NCI-H2171 treated with DMSO at 0.1 percent for 48 hours (cell line): Measurements from ENCODE around the gene CNTNAP3B.
"Not testable (repeated sequence)": the region's sequence is repeated elsewhere in the genome, so short reads cannot be mapped to it uniquely, and the experiment has no call there.

Experiments
- DNase-seq: peaks from one replicate; lab custom pipeline; 2025; lab: John Stamatoyannopoulos, UW

Gene CNTNAP3B

DNA sequence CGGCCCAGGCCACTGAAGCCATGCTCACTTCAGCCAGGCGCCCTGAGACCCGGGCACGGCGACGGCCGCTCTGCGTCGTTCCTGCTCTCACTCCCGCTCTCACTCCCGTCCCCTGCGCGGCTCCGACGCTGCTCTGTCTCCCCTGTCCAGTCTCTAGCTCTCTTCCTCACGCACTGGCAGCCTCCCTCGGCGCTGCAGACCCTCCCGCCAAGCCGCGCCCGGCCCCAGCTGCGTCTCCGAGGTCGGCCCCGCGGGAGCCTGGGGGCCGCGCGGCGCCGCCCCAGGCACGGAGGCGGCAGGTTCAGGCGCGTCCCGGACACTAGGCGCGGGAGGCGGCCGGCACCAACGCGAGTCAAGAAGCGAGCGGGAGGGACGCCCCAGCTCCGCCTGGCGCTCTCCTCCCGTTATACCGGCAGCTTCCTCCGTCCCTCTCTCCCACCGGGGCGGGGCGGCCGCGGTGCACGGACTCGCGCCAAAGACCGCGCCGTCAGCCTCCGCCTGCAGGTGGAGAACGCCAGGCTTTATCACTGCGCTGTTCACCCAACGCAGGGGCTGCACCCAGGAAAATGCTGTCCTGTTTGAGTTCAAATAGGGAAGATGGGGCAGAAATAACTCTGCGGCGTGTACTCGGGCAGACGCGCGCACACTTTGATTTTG is at the start of gene CNTNAP3B:
Gene CNTNAP3B, minus strand, starts transcription at position 354 of the 657 bp plus-strand sequence. Its CDS starts 332 bp downstream, at position 22.
- not testable (repeated sequence) for DNase-seq

DNA sequence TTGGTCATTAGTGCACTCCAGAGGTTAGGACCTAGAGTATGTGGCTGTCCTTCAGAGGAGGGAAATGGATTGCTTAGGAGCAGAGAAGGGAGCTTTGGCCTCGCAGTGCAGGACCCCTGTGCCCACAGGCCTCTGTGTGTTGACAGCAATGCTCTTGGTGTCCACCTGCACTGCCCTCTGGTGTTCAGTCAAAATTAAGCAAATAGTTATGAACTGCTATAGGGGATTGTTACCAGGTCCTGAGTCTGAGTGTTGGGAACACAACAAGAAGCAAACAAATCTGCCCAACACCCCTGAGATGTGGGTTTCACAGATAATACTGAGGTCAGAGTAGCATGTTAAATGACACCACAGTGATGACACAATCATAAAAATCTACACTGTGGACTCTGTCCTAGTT is 31.1 kb upstream of the CNTNAP3B start:
- DNase-seq: not testable (repeated sequence)

DNA sequence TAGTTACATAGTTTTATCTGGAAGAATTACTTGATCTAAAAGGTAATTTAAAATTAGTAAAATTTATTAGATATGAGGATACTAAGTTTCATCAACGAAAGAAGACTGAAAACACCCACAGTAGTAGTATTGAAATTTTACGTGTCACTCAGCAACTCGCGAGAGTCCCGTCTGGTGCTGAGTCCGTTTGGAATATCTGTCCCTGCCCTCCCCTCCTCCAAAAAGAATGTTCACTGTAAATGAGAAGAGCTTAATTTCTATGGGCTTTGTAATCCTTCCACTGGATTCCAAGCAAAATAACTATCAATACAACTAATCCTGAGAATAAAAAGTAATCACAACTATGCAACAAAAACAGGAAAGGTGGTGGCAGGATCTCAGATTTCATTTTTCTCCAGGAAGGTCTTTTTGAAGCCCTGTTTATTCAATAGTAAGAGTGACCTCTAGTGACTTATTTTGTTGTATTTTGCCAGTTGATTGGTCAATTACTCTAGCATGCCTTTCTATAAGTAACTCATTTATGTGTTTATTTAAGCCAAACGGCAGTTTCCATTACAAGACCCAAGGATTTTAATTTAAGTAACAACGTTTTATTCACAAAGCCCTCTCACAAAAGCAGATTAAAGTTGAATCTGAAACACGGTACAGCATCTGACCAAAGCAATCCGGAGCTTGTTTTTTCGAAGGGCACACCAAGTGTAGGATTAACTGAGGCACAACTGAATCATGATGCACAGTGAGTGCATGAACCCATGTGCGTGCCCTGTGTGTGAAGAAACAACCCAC is 2.0 kb downstream of the CNTNAP3B start:
- not testable (repeated sequence) for DNase-seq

- DNase-seq: not testable (repeated sequence)
Measured at GRCh38 chr9:42121007-42121406, 8.2 kb downstream of the CNTNAP3B start.

GRCh38 chr9:42095929-42096328 is 33.3 kb downstream of the CNTNAP3B start:
- not testable (repeated sequence) for DNase-seq

GRCh38 chr9:42084559-42084952 is 44.7 kb downstream of the CNTNAP3B start:
- not testable (repeated sequence) for DNase-seq

- not testable (repeated sequence) for DNase-seq
Measured at GRCh38 chr9:42083877-42084558, 45.2 kb downstream of the CNTNAP3B start.

DNA sequence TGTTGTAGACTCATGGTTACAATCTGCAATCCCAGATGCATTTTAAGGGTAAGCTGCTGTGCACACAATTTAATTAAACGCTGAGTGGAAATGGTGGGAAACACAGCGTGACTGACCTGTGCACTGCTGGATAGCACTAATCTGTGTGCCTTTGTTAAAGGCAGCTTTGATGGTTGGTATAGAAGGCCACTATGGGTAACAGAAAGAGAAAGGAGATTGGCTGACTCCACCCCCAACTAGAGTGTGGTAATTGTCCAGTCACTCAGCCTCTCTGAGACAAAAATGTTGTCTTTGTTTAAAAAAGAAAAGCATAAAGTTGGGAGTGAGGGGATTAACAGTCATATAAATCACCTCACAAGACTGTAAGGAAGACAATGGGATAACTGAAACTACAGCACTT is 48.9 kb downstream of the CNTNAP3B start:
- not testable (repeated sequence) for DNase-seq

- DNase-seq: not testable (repeated sequence)
Measured at GRCh38 chr9:42074868-42075267, 54.4 kb downstream of the CNTNAP3B start.

GRCh38 chr9:42071026-42071425 is 58.2 kb downstream of the CNTNAP3B start:
- not testable (repeated sequence) for DNase-seq

- not testable (repeated sequence) for DNase-seq
Measured at GRCh38 chr9:42070035-42070799, 59.0 kb downstream of the CNTNAP3B start.

GRCh38 chr9:42053874-42054273 is 75.4 kb downstream of the CNTNAP3B start:
- not testable (repeated sequence) for DNase-seq

GRCh38 chr9:42050701-42051100 is 78.5 kb downstream of the CNTNAP3B start:
- not testable (repeated sequence) for DNase-seq

DNA sequence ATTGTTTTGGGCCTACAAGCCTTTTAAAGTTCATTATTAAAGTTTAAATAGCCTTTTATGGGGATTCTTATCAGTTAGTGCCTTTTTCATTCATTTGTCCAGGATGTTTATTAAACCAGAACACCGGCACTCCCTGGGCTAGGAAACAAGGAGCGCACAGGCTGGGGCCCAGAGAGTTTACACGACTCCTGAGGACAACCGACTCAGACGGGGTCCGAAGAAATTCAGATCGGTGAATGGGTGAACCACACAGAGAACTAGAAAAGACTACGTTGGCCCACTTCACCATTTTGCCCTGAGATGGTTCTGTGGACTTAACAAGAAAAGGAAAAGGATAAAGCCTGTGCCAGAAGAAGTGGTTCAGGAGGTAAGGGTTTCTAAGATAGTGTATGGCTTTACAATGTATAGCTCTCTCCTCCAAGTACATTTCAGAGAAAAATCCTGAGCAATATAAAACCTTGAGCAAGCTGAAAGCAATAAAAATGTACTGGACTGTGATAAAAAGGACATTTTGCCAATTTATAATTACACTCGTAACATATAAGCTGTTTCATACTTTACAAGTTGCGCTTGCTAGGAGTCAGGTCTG is 84.7 kb downstream of the CNTNAP3B start:
- not testable (repeated sequence) for DNase-seq

DNA sequence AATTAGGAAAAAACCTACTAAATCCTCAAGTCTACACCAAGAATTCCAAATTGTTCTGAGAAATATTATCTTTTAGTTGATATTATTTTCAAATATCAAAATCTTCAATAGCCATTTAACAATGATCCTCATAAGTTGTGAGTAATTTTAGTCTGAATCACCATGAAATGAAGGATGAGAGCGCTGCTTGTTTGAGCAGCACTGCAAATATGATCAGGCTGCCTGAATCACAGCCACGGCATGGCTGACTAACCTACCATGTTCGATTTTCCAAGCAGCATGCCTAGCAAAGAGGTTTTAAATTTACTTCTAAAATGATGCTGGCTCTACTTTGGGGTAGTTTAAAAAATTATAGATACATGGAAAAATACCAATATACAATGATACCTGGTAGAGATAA is 95.7 kb downstream of the CNTNAP3B start:
- DNase-seq: not testable (repeated sequence)

DNA sequence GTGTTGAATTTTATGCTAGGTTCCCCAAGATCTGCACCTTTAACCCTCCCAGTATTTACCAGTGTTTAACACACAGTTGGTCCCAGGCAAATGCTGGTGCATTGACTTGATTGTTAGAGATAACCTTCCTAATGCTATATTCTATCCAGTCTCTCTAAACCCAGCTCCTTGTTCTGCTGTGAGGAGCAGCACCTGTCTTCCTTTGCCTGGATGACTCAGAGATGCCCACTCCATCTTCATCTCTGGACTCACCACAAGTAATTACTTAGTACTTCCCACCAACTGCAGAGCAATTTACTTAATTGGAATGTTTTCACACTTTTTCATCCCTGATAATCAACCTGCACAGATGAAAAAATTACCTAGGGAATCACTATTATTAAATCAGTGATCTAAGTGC is 108.6 kb downstream of the CNTNAP3B start:
- DNase-seq: not testable (repeated sequence)

GRCh38 chr9:42018220-42018922 is 110.9 kb downstream of the CNTNAP3B start:
- not testable (repeated sequence) for DNase-seq

DNA sequence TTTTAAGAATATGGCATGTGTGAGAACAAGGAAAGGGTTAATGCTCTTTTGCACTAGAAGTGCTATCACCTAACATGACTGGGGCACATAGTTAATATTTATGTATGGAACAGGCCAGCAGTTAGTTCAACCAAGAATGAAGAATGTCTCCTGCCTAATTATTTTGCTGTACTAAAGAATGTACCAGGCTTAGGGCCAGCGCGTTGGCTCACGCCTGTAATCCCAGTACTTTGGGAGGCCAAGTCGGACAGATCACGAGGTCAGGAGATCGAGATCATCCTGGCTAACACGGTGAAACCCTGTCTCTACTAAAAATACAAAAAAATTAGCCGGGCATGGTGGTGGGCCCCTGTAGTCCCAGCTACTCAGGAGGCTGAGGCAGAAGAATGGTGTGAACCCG is 114.9 kb downstream of the CNTNAP3B start:
- DNase-seq: not testable (repeated sequence)

DNA sequence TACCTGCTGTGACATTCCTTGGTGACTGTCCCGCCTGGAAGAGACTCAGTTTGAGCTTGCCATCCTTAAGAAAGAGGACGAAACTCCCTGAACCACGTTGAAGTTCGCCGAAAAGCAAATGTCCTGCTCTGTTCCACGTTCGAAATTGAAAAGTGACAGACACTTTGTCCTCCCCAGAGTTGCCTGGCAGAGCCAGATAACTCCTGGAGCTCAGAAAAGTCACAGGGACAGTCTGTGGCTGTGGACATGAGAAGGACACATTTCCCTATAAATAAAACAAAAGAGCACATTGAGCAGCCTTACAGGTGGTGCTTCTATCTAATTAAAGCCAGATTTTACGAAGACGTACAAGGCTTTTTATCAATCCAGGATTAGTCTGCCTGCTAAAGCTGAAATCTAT is 137.6 kb downstream of the CNTNAP3B start:
- DNase-seq: not testable (repeated sequence)

DNA sequence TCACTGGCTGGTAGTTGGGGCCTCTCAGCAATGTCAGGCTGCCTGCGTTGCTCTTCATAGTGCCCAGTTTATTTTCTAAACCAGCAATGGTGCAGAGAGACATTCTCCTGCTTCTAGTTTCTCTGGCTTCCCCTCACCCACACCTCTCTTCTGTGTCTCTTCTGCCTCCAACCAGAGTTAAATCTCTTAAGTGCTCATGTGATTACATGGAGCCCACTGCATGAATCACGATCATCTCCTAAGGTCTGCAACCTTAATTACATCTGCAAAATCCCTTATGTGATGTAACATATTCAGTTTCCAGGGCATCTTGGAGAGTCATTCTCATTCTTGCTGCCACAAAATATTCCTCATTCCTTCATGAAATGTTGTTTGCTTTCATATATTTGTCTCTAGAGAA is 149.0 kb downstream of the CNTNAP3B start:
- not testable (repeated sequence) for DNase-seq
